HepG2 (cell line): ENCODE measurements around the gene GNL3. TPM values are rescaled to one million over a fixed set of nuclear protein-coding genes. Genes with fewer than 3 reads are reported as not detected.

Experiments used
- HNRNPH1 ChIP-seq: fragments of 200-400 bp; formaldehyde crosslinking; optimal IDR thresholded peaks from 2 replicates; pipeline ENCODE3; 2017; ENCODE audit warnings: mild to moderate bottlenecking, low read depth, low read length
- SP1 ChIP-seq, 2 experiments: fragments of 450-650 bp in 1 of 2; sonication (generic) in 1 of 2; formaldehyde crosslinking in 1 of 2; IDR thresholded peaks; 2 replicates each; pipeline versions ENCODE4 v1.4.0 to v1.6.1; 2016 to 2020; ENCODE audit warnings: missing genetic modification reagents in 1 of 2
- ZNF354B ChIP-seq: sonication (generic); formaldehyde crosslinking; IDR thresholded peaks from 2 replicates; pipeline ENCODE4 v1.8.0; 2022; ENCODE audit warnings: mild to moderate bottlenecking, missing genetic modification reagents
- polyA plus RNA-seq, 8 experiments: library from polyadenylated mRNA; depleted of rRNA in 3 of 8; stranded (reverse) in 7 of 8; unstranded in 1 of 8; fragments of >200 nt; fragmentation: Illumina TruSeq in 4 of 8; extraction: Trizol in 4 of 8; gene quantifications; 2 replicates each; pipeline versions ENCODE4 v1.2.1 to v1.2.3, GENCODE V29; 2011 to 2016; ENCODE audit warnings: low read depth in 4 of 8, missing spikeins in 1 of 8, mixed read lengths in 1 of 8; ENCODE audit not compliant: insufficient read depth in 1 of 8
- total RNA-seq, 5 experiments: library from RNA; depleted of rRNA; stranded (reverse); fragments of >200 nt; fragmentation: Illumina TruSeq; extraction: Trizol; gene quantifications; 2 replicates each; pipeline ENCODE4 v1.2.3, GENCODE V29; 2016; ENCODE audit warnings: low read depth in 1 of 5
- TF ChIP-seq, protein P1 (sequence below): sonication (generic); formaldehyde crosslinking; IDR thresholded peaks from one replicate; pipeline ENCODE4 v1.5.1; 2020; ENCODE audit warnings: mild to moderate bottlenecking, missing genetic modification reagents; ENCODE audit errors: not compliant biosample characterization

The GNL3 gene
- total and polyA plus RNA-seq, 2 of the 13 experiments (the other 11 are each of a cell fraction or from before 2014, with no cell fraction given), result 129 to 257 TPM

- TF ChIP-seq HNRNPH1 (no peak), ZNF354B (CRISPR knock-in tag) (no peak), SP1 (IDR thresholded peaks at IDR 0.05) (no peak), SP1 (CRISPR knock-in tag; IDR thresholded peaks at IDR 0.05) (no peak)
- TF ChIP-seq, protein P1, sequence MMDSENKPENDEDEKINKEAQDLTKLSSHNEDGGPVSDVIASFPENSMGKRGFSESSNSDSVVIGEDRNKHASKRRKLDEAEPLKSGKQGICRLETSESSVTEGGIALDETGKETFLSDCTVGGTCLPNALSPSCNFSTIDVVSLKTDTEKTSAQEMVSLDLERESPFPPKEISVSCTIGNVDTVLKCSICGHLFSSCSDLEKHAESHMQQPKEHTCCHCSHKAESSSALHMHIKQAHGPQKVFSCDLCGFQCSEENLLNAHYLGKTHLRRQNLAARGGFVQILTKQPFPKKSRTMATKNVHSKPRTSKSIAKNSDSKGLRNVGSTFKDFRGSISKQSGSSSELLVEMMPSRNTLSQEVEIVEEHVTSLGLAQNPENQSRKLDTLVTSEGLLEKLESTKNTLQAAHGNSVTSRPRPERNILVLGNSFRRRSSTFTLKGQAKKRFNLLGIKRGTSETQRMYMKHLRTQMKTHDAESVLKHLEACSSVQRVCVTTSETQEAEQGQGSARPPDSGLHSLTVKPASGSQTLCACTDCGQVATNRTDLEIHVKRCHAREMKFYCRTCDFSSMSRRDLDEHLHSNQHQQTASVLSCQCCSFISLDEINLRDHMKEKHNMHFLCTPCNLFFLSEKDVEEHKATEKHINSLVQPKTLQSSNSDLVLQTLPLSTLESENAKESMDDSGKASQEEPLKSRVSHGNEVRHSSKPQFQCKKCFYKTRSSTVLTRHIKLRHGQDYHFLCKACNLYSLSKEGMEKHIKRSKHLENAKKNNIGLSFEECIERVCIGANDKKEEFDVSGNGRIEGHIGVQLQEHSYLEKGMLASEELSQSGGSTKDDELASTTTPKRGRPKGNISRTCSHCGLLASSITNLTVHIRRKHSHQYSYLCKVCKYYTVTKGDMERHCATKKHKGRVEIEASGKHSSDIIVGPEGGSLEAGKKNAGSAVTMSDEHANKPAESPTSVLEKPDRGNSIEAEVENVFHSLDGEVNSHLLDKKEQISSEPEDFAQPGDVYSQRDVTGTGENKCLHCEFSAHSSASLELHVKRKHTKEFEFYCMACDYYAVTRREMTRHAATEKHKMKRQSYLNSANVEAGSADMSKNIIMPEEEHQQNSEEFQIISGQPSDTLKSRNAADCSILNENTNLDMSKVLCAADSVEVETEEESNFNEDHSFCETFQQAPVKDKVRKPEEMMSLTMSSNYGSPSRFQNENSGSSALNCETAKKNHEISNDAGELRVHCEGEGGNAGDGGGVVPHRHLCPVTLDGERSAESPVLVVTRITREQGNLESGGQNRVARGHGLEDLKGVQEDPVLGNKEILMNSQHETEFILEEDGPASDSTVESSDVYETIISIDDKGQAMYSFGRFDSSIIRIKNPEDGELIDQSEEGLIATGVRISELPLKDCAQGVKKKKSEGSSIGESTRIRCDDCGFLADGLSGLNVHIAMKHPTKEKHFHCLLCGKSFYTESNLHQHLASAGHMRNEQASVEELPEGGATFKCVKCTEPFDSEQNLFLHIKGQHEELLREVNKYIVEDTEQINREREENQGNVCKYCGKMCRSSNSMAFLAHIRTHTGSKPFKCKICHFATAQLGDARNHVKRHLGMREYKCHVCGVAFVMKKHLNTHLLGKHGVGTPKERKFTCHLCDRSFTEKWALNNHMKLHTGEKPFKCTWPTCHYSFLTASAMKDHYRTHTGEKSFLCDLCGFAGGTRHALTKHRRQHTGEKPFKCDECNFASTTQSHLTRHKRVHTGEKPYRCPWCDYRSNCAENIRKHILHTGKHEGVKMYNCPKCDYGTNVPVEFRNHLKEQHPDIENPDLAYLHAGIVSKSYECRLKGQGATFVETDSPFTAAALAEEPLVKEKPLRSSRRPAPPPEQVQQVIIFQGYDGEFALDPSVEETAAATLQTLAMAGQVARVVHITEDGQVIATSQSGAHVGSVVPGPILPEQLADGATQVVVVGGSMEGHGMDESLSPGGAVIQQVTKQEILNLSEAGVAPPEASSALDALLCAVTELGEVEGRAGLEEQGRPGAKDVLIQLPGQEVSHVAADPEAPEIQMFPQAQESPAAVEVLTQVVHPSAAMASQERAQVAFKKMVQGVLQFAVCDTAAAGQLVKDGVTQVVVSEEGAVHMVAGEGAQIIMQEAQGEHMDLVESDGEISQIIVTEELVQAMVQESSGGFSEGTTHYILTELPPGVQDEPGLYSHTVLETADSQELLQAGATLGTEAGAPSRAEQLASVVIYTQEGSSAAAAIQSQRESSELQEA (CRISPR knock-in tag), result no peak
Measured at GRCh38 chr3:52649461-52650210, 36.2 kb upstream of the GNL3 start (continued).
